HepG2 (cell line): ENCODE data around the gene EIF4EBP3. TPM values are rescaled to one million over a fixed set of nuclear protein-coding genes. Genes with fewer than 3 reads are reported as not detected.

ENCODE experiments used
- DMAP1 ChIP-seq: IDR thresholded peaks from 2 replicates; pipeline ENCODE4 v1.6.1; 2016
- EEA1 ChIP-seq: sonication (generic); formaldehyde crosslinking; IDR thresholded peaks from 2 replicates; pipeline ENCODE4 v1.5.1; 2020; ENCODE audit warnings: mild to moderate bottlenecking, missing genetic modification reagents, borderline replicate concordance
- EED ChIP-seq: sonication (generic); formaldehyde crosslinking; IDR thresholded peaks from 2 replicates; pipeline ENCODE4 v1.5.0; 2020; ENCODE audit warnings: mild to moderate bottlenecking, missing genetic modification reagents
- FOSL2 ChIP-seq: sonication (generic); formaldehyde crosslinking; IDR thresholded peaks from 2 replicates; pipeline ENCODE4 v1.4.0; 2020; ENCODE audit warnings: missing genetic modification reagents
- GABPA ChIP-seq, 2 experiments: IDR thresholded peaks; 2 replicates each; pipeline ENCODE4 v1.6.1; 2011 to 2016; ENCODE audit warnings: low read depth in 2 of 2, low read length in 1 of 2, missing biosample characterization in 1 of 2, missing genetic modification characterization in 1 of 2
- HDAC1 ChIP-seq: sonication (generic); formaldehyde crosslinking; IDR thresholded peaks from 2 replicates; pipeline ENCODE4 v1.5.1; 2020; ENCODE audit warnings: mild to moderate bottlenecking, missing genetic modification reagents
- MEIS1 ChIP-seq: sonication (generic); formaldehyde crosslinking; IDR thresholded peaks from 2 replicates; pipeline ENCODE4 v1.9.0; 2021; ENCODE audit warnings: mild to moderate bottlenecking, missing genetic modification reagents, moderate library complexity, borderline replicate concordance
- MLX ChIP-seq: IDR thresholded peaks from 2 replicates; pipeline ENCODE4 v1.6.1; 2016
- PAWR ChIP-seq: sonication (generic); formaldehyde crosslinking; IDR thresholded peaks from 2 replicates; pipeline ENCODE4 v1.4.0; 2020; ENCODE audit warnings: missing genetic modification reagents, mild to moderate bottlenecking, borderline replicate concordance
- REPIN1 ChIP-seq: sonication (generic); formaldehyde crosslinking; IDR thresholded peaks from 2 replicates; pipeline ENCODE4 v1.8.0; 2022; ENCODE audit warnings: missing genetic modification reagents, low read depth, mild to moderate bottlenecking, borderline replicate concordance
- SIN3A ChIP-seq: IDR thresholded peaks from 2 replicates; pipeline ENCODE4 v1.6.1; 2011; ENCODE audit warnings: low read depth, mild to moderate bottlenecking, control low read depth, low read length, borderline replicate concordance
- SMAD1 ChIP-seq: sonication (generic); formaldehyde crosslinking; IDR thresholded peaks from 2 replicates; pipeline ENCODE4 v1.4.0; 2020; ENCODE audit warnings: missing genetic modification reagents, low read depth, mild to moderate bottlenecking, borderline replicate concordance
- TARDBP ChIP-seq: sonication (generic); formaldehyde crosslinking; IDR thresholded peaks from 2 replicates; pipeline ENCODE4 v1.8.0; 2022; ENCODE audit warnings: mild to moderate bottlenecking, missing genetic modification reagents
- THAP9 ChIP-seq: sonication (generic); formaldehyde crosslinking; IDR thresholded peaks from 2 replicates; pipeline ENCODE4; 2020; ENCODE audit warnings: missing genetic modification reagents, mild to moderate bottlenecking, borderline replicate concordance
- YY1 ChIP-seq: IDR thresholded peaks from 2 replicates; pipeline ENCODE4 v1.6.1; 2011; ENCODE audit warnings: low read length, low read depth, moderate library complexity, mild to moderate bottlenecking; ENCODE audit not compliant: insufficient read depth, insufficient replicate concordance
- ZBTB21 ChIP-seq: sonication (generic); formaldehyde crosslinking; IDR thresholded peaks from 2 replicates; pipeline ENCODE4 v1.4.0; 2020; ENCODE audit warnings: missing genetic modification reagents
- ZBTB33 ChIP-seq: sonication (generic); formaldehyde crosslinking; IDR thresholded peaks from 2 replicates; pipeline ENCODE4 v1.4.0; 2020; ENCODE audit warnings: missing genetic modification reagents
- ZFP82 ChIP-seq: sonication (generic); formaldehyde crosslinking; IDR thresholded peaks from 2 replicates; pipeline ENCODE4 v1.5.1; 2020; ENCODE audit warnings: mild to moderate bottlenecking, missing genetic modification reagents, borderline replicate concordance
- ZMAT5 ChIP-seq: sonication (generic); formaldehyde crosslinking; IDR thresholded peaks from 2 replicates; pipeline ENCODE4 v1.5.0; 2020; ENCODE audit warnings: mild to moderate bottlenecking, low read depth, missing genetic modification reagents, borderline replicate concordance
- ZMYM4 ChIP-seq: sonication (generic); formaldehyde crosslinking; IDR thresholded peaks from 2 replicates; pipeline ENCODE4 v1.8.1; 2023; ENCODE audit warnings: mild to moderate bottlenecking, missing genetic modification reagents
- ZNF143 ChIP-seq: sonication (generic); formaldehyde crosslinking; IDR thresholded peaks from 2 replicates; pipeline ENCODE4 v1.4.0; 2020; ENCODE audit warnings: missing genetic modification reagents
- ZNF343 ChIP-seq: sonication (generic); formaldehyde crosslinking; IDR thresholded peaks from 2 replicates; pipeline ENCODE4 v1.4.0; 2020; ENCODE audit warnings: mild to moderate bottlenecking, missing genetic modification reagents
- ZNF501 ChIP-seq: sonication (generic); formaldehyde crosslinking; IDR thresholded peaks from 2 replicates; pipeline ENCODE4 v1.5.1; 2020; ENCODE audit warnings: mild to moderate bottlenecking, moderate library complexity, missing genetic modification reagents
- polyA plus RNA-seq, 8 experiments: library from polyadenylated mRNA; depleted of rRNA in 3 of 8; stranded (reverse) in 7 of 8; unstranded in 1 of 8; fragments of >200 nt; fragmentation: Illumina TruSeq in 4 of 8; extraction: Trizol in 4 of 8; gene quantifications; 2 replicates each; pipeline versions ENCODE4 v1.2.1 to v1.2.3, GENCODE V29; 2011 to 2016; ENCODE audit warnings: low read depth in 4 of 8, missing spikeins in 1 of 8, mixed read lengths in 1 of 8; ENCODE audit not compliant: insufficient read depth in 1 of 8
- total RNA-seq, 5 experiments: library from RNA; depleted of rRNA; stranded (reverse); fragments of >200 nt; fragmentation: Illumina TruSeq; extraction: Trizol; gene quantifications; 2 replicates each; pipeline ENCODE4 v1.2.3, GENCODE V29; 2016; ENCODE audit warnings: low read depth in 1 of 5

Gene EIF4EBP3
- total and polyA plus RNA-seq, 2 of the 13 experiments (the other 11 are each of a cell fraction or from before 2014, with no cell fraction given) = 0.61 to 1.7 TPM

- TF ChIP-seq ZMYM4 (peak; percentile 31; the same call in 1 of the 2 replicates), HDAC1 (CRISPR knock-in tag) (peak; percentile 61), YY1 (peak; percentile 34), TARDBP (CRISPR knock-in tag) (0 out of 2 replicates have a peak, but pooled peaks have one; percentile 37), ZFP82 (CRISPR knock-in tag) (no peak), REPIN1 (peak; percentile 23; the same call in 1 of the 2 replicates), ZNF501 (CRISPR knock-in tag) (peak; percentile 49; the same call in 1 of the 2 replicates), MLX (CRISPR knock-in tag) (no peak), ZBTB21 (peak; percentile 48; the same call in 1 of the 2 replicates), MEIS1 (CRISPR knock-in tag) (peak; percentile 51; the same call in 1 of the 2 replicates), SMAD1 (peak; percentile 69; the same call in 1 of the 2 replicates), SIN3A (no peak), PAWR (CRISPR knock-in tag) (no peak), DMAP1 (CRISPR knock-in tag) (no peak), EEA1 (CRISPR knock-in tag) (peak; percentile 34; the same call in 1 of the 2 replicates), FOSL2 (CRISPR knock-in tag) (0 out of 2 replicates have a peak, but pooled peaks have one; percentile 5), ZMAT5 (CRISPR knock-in tag) (no peak), ZNF143 (CRISPR knock-in tag) (no peak), ZBTB33 (peak; percentile 41; the same call in 1 of the 2 replicates), EED (CRISPR knock-in tag) (peak; percentile 21; the same call in 1 of the 2 replicates), ZNF343 (CRISPR knock-in tag) (no peak), THAP9 (CRISPR knock-in tag) (peak; percentile 23; the same call in 1 of the 2 replicates), GABPA (IDR thresholded peaks at IDR 0.05; ENCODE audit: low read depth, low read length) (no peak), GABPA (CRISPR knock-in tag; IDR thresholded peaks at IDR 0.05; ENCODE audit: low read depth) (peak; percentile 9; the same call in 1 of the 2 replicates)
Measured at GRCh38 chr5:140564196-140565023, 16.9 kb downstream of the EIF4EBP3 start, which contains the start of the genes APBB3 and SLC35A4 (continued).
